Gastroesophageal sphincter (tissue), 4 donors: ENCODE measurements around the gene ANAPC16. TPM values are rescaled to one million over a fixed set of nuclear protein-coding genes. Genes with fewer than 3 reads are reported as not detected.

Experiments
- ATAC-seq: fragments of 150-250 bp; one replicate; pipeline ENCODE4 v1.9.1; 2016; ENCODE audit warnings: mild to moderate bottlenecking, moderate library complexity
- H3K27ac ChIP-seq, 4 donors: fragments of 200-600 bp; sonication (generic) in 3 of 4; 1 replicate in 3 of 4; 2 replicates in 1 of 4; pipeline ENCODE4 v1.5.1; 2016 to 2019
- H3K27me3 ChIP-seq: fragments of 200-600 bp; sonication (generic); one replicate; pipeline ENCODE4 v1.5.1; 2019
- H3K36me3 ChIP-seq, 2 donors: fragments of 200-600 bp; sonication (generic); one replicate each; pipeline ENCODE4 v1.5.1; 2019; ENCODE audit warnings: control low read depth in 1 of 2
- H3K4me1 ChIP-seq, 3 donors: fragments of 200-600 bp; sonication (generic); 1 replicate in 2 of 3; 2 replicates in 1 of 3; pipeline ENCODE4 v1.5.1; 2016 to 2019; ENCODE audit warnings: control low read depth in 2 of 3
- H3K4me3 ChIP-seq, 2 donors: fragments of 200-600 bp; sonication (generic); one replicate each; pipeline ENCODE4 v1.5.1; 2019; ENCODE audit warnings: mild to moderate bottlenecking in 1 of 2, moderate library complexity in 1 of 2
- H3K9me3 ChIP-seq, 3 donors: fragments of 200-600 bp; sonication (generic); one replicate each; pipeline ENCODE4 v1.5.1; 2017 to 2019; ENCODE audit warnings: control low read depth in 2 of 3
- EP300 ChIP-seq: sonication (generic); formaldehyde crosslinking; IDR thresholded peaks from one replicate; pipeline ENCODE4 v1.6.1; 2017; ENCODE audit warnings: antibody characterized with exemption, mild to moderate bottlenecking
- POLR2A ChIP-seq, 2 donors: fragments of 450-650 bp; IDR thresholded peaks; one replicate each; pipeline ENCODE4 v1.6.1; 2017; ENCODE audit warnings: antibody characterized with exemption in 2 of 2, mild to moderate bottlenecking in 2 of 2, moderate library complexity in 1 of 2
- POLR2AphosphoS5 ChIP-seq: sonication (generic); formaldehyde crosslinking; IDR thresholded peaks from one replicate; pipeline ENCODE4 v1.6.1; 2017; ENCODE audit warnings: antibody characterized with exemption
- WGBS, 2 donors: methylation state at CpG; one replicate each; pipeline ENCODE4 v1.1.5; 2018; ENCODE audit warnings: low coverage in 1 of 2; 5-methylcytosine and 5-hydroxymethylcytosine counted together
- total RNA-seq, 4 donors: library from RNA; depleted of rRNA; stranded (reverse); fragments of >200 nt; gene quantifications; one replicate each; pipeline ENCODE4 v1.1.0, GENCODE V29; 2016
- TF ChIP-seq, protein P1 (sequence below), 4 experiments: fragments of 200-600 bp in 2 of 4; fragments of 450-650 bp in 2 of 4; sonication (generic) in 1 of 4; IDR thresholded peaks; one replicate each; pipeline ENCODE4 v1.5.1; 2017 to 2019; ENCODE audit warnings: antibody characterized with exemption in 4 of 4, mild to moderate bottlenecking in 2 of 4, moderate library complexity in 2 of 4

The ANAPC16 gene
- total RNA-seq, 4 donors from 2014 or later: 133 to 196 (median 156) TPM

DNA sequence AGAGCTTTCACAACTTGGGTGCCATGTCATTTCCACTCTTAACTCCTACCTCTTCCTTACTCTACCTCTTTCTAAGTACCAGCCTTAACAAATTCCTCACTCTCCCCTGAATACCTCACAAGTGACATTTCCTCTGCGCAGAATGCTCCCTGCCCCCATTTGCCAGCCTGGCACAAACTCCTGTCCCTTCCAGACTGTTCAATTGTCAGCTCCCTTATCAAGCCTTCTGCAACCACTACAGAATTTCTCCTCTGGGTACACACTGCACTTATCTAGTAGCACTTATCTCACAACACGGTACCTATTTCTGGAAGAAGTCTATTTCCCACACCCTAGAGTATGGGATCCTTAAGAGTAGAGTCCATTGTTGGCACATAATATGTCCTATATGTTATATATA, 39.1 kb upstream of the ANAPC16 start:
- Histone ChIP-seq H3K9me3 (no peaks in the 10 kb centered on the region), H3K36me3 (peaks cover 0 to 29% of the 10 kb centered on the region in 2 donors), H3K4me1 (peaks cover 0 to 15% (median 4%) of the 10 kb centered on the region in 3 donors), H3K4me3 (no peak overlapping the region), H3K27ac (no peak overlapping the region), H3K27me3 (no peaks in the 10 kb centered on the region)
- TF ChIP-seq POLR2AphosphoS5 (no peak), POLR2A (IDR thresholded peaks at IDR 0.05) (no peak), EP300 (no peak)
- TF ChIP-seq, protein P1, sequence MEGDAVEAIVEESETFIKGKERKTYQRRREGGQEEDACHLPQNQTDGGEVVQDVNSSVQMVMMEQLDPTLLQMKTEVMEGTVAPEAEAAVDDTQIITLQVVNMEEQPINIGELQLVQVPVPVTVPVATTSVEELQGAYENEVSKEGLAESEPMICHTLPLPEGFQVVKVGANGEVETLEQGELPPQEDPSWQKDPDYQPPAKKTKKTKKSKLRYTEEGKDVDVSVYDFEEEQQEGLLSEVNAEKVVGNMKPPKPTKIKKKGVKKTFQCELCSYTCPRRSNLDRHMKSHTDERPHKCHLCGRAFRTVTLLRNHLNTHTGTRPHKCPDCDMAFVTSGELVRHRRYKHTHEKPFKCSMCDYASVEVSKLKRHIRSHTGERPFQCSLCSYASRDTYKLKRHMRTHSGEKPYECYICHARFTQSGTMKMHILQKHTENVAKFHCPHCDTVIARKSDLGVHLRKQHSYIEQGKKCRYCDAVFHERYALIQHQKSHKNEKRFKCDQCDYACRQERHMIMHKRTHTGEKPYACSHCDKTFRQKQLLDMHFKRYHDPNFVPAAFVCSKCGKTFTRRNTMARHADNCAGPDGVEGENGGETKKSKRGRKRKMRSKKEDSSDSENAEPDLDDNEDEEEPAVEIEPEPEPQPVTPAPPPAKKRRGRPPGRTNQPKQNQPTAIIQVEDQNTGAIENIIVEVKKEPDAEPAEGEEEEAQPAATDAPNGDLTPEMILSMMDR (IDR thresholded peaks at IDR 0.05): no peak
- no peak for ATAC-seq
- WGBS, 2 donors: 86 to 93% methylated on average over 2 of the region's 2 CpGs

DNA sequence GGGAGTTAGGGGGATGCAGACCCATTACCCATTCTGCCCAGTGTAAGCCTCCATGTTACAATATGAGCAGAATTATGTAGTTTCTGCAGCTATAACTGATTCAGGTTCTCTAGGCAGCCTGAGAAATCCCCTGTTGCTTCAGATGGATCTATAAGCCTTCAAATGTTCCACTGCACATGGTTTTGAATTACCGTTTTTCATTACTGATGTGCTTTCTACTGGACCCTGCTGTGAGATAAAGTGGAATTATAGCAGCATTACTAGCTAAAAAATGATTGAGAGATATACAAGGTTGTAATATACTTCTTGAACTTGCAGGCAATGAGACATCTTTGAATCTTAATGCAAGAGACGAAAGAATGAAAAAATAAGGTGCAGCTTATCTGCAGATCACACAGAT, 38.4 kb upstream of the ANAPC16 start:
- ATAC-seq: no peak
- H3K27ac ChIP-seq: no peak overlapping the region
- WGBS, 2 donors: 100% methylated on average over 1 to 2 of the region's 2 CpGs
- H3K4me3 ChIP-seq: no peak overlapping the region
- H3K27me3 ChIP-seq: no peaks in the 10 kb centered on the region
- H3K36me3 ChIP-seq: peaks cover 0 to 37% of the 10 kb centered on the region in 2 donors
- TF ChIP-seq POLR2AphosphoS5 (no peak), POLR2A (IDR thresholded peaks at IDR 0.05) (no peak), EP300 (no peak)
- TF ChIP-seq, protein P1 (IDR thresholded peaks at IDR 0.05): no peak
- no peaks in the 10 kb centered on the region for H3K9me3 ChIP-seq
- H3K4me1 ChIP-seq: peaks cover 0 to 15% (median 4%) of the 10 kb centered on the region in 3 donors

DNA sequence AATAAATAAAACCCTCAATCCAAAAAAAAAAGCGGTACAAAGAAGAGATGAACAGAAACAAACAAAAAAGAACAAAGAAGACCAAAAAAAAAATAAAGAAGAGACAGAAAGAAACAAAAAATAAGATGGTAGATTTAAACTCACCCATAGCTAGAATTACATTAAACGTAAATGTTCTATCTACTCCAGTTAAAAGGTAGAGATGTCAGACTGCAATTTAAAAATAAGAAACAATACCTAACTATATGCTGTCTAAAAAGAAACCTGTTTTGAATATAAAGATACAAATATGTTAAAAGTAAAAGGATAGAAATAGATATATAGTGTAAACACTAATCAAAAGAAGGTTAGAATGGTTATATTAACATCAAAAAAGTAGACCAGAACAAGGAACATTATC, 31.7 kb upstream of the ANAPC16 start:
- H3K9me3 ChIP-seq: no peaks in the 10 kb centered on the region
- H3K27me3 ChIP-seq: no peaks in the 10 kb centered on the region
- H3K27ac ChIP-seq: no peak overlapping the region
- TF ChIP-seq, protein P1 (IDR thresholded peaks at IDR 0.05): no peak
- TF ChIP-seq EP300 (no peak), POLR2AphosphoS5 (no peak), POLR2A (IDR thresholded peaks at IDR 0.05) (no peak)
- H3K36me3 ChIP-seq: peaks cover 0 to 44% of the 10 kb centered on the region in 2 donors
- peaks cover 0 to 5% (median 0%) of the 10 kb centered on the region in 3 donors for H3K4me1 ChIP-seq
- H3K4me3 ChIP-seq: no peak overlapping the region
- no peak for ATAC-seq
- 88 to 97% methylated on average over 1 to 2 of the region's 2 CpGs for WGBS, 2 donors

DNA sequence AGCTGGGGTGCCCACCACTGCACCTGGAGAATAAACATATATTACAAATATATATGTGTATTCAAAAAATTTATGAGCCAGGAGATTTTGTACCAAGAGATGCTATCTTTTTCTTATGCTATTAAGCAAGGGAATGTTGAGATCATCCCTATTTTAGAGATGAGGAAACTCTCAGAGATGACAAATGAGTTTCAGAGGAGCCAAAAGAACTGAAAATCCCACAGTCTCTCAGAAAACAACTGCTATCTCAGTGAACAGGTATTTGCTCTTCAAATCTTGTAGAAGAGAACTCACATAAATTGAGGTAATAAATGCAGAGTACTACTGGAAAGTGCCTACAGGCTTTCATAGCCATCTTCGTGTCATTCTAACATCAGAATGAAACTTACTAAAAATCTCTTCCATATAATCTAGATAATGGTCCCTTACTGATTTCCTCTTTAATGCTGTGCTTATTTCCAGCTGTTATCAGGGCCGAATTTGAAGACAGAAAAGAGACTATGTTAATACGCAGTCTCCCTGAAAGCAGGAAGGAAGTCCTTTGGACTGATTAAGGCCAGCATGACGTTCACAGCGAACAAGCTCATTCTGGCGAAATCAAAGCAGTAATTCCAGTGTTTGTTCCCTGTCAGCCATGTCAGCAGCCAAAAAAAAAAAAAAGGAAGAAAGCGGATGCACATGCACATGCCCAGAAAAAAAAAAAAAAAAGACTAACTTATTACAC, 29.4 kb upstream of the ANAPC16 start:
- TF ChIP-seq POLR2AphosphoS5: peak; percentile 17
- TF ChIP-seq, protein P1 (IDR thresholded peaks at IDR 0.05): no peak
- H3K4me1 ChIP-seq: peaks cover 0 to 5% (median 0%) of the 10 kb centered on the region in 3 donors
- no peak overlapping the region for H3K4me3 ChIP-seq
- no peaks in the 10 kb centered on the region for H3K27me3 ChIP-seq
- peak overlapping the region; percentile 75 to 83 (median 76) for H3K27ac ChIP-seq
- peak; percentile 96 for ATAC-seq
- peaks cover 0 to 53% of the 10 kb centered on the region in 2 donors for H3K36me3 ChIP-seq
- WGBS, 2 donors: 42 to 73% methylated on average over 5 to 7 of the region's 7 CpGs
- H3K9me3 ChIP-seq: no peaks in the 10 kb centered on the region

DNA sequence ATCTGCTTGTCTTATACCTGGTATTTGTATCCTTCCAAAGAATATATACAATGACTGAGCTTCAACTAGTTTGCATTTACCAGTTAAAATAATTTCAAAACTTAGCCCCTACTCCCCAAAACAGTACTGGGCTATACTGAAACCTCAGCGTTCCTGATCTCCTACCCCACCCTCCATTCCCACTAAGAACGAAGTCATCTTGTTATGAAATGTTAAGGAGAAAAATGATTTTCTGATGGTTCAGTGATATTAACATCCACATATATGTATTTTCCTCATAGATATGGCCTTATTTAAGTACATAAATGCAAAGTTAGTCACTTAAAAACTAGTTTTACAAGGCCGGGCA, 28.9 kb upstream of the ANAPC16 start:
- peaks cover 0 to 48% of the 10 kb centered on the region in 2 donors for H3K36me3 ChIP-seq
- no peak for TF ChIP-seq POLR2AphosphoS5
- TF ChIP-seq, protein P1 (IDR thresholded peaks at IDR 0.05): no peak
- no peak for TF ChIP-seq EP300
- TF ChIP-seq POLR2A (IDR thresholded peaks at IDR 0.05): no peak
- WGBS, 2 donors: 30 to 64% methylated on average over 2 to 3 of the region's 3 CpGs
- no peaks in the 10 kb centered on the region for H3K27me3 ChIP-seq
- H3K9me3 ChIP-seq: no peaks in the 10 kb centered on the region
- peak overlapping the region; percentile 30 to 83 (median 76) for H3K27ac ChIP-seq
- peak; percentile 67 for ATAC-seq
- H3K4me1 ChIP-seq: peaks cover 0 to 5% (median 0%) of the 10 kb centered on the region in 3 donors
- H3K4me3 ChIP-seq: no peak overlapping the region
